ENCODE results near the gene ZNF546. TPM values are rescaled to one million over a fixed set of nuclear protein-coding genes. Genes with fewer than 3 reads are reported as not detected.
"Not testable (repeated sequence)": the region's sequence is repeated elsewhere in the genome, so short reads cannot be mapped to it uniquely, and the experiment has no call there.

ZNF546 gene
- total RNA-seq, 1 experiment from 2014 or later: 1.1 TPM

DNA sequence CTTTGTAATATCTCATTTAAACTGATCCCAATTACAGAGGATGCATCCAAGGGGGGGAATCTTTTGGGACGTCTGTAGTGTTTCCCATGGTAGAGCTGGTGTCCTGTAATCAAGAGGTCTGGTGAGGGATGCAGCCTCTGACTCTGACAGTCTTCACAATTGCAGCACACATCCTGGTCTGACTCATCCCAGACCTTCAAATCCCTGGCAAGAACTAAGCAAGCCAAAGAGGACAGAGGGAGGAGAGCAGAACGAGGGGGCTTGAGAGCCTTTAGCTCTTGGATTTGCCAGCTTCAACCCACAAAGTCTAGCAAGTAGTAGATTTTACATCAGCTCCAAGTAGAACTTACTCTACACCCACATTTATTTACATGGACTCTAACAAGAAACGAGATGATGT is 45.2 kb upstream of the ZNF546 start:
- Mint-ChIP-seq H3K4me3 (no peak overlapping the region), H3K27ac (no peak overlapping the region), H3K4me1 (no peaks in the 10 kb centered on the region), H3K36me3 (no peaks in the 10 kb centered on the region), H3K27me3 (ENCODE audit: low read depth) (no peaks in the 10 kb centered on the region; the same call in 1 of the 2 replicates), H3K9me3 (0 out of 2 replicates have a peak, but pooled peaks cover 4% of the 10 kb centered on the region)
- no peak for DNase-seq (ENCODE audit: low spot score)
- no peak for ATAC-seq
- ChIA-PET CTCF (no interaction called here), POLR2A (no interaction called here)
- TF ChIP-seq FOXP1 (CRISPR knock-in tag; IDR thresholded peaks at IDR 0.05; ENCODE audit: borderline replicate concordance): no peak

DNA sequence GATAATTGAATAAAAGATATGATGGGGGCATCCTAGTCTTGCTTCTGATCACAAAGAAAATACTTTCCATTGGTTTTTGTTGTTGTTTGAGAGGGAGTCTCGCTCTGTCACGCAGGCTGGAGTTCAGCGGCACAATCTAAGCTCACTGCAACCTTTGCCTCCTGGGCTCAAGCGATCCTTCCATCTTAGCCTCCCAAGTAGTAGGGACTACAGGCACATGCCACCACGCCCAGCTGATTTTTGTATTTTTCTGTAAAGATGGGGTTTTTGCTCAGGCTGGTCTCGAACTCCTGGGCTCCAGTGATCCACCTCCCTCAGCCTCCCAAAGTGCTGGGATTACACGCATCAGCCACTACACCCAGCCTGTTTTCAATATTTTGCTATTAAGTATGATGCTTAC is 42.9 kb upstream of the ZNF546 start:
- CTCF ChIA-PET: interaction anchor here (0.6 to 1.1 kb wide), 3 partner anchors 17 to 212 kb away, joined by 3 to 5 read pairs (median 4); partner anchors contain the start of gene PSMC4
- H3K36me3 Mint-ChIP-seq: no peaks in the 10 kb centered on the region
- no peaks in the 10 kb centered on the region; the same call in 1 of the 2 replicates for H3K27me3 Mint-ChIP-seq (ENCODE audit: low read depth)
- DNase-seq (ENCODE audit: low spot score) (no peak), ATAC-seq (no peak)
- TF ChIP-seq, protein P1, sequence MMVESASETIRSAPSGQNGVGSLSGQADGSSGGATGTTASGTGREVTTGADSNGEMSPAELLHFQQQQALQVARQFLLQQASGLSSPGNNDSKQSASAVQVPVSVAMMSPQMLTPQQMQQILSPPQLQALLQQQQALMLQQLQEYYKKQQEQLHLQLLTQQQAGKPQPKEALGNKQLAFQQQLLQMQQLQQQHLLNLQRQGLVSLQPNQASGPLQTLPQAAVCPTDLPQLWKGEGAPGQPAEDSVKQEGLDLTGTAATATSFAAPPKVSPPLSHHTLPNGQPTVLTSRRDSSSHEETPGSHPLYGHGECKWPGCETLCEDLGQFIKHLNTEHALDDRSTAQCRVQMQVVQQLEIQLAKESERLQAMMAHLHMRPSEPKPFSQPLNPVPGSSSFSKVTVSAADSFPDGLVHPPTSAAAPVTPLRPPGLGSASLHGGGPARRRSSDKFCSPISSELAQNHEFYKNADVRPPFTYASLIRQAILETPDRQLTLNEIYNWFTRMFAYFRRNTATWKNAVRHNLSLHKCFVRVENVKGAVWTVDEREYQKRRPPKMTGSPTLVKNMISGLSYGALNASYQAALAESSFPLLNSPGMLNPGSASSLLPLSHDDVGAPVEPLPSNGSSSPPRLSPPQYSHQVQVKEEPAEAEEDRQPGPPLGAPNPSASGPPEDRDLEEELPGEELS (CRISPR knock-in tag; IDR thresholded peaks at IDR 0.05): no peak
- TF ChIP-seq NR1H2 (CRISPR knock-in tag; IDR thresholded peaks at IDR 0.05) (no peak), MYBL2 (CRISPR knock-in tag; IDR thresholded peaks at IDR 0.05) (no peak), TP53 (CRISPR knock-in tag; IDR thresholded peaks at IDR 0.05) (no peak), ZNF138 (CRISPR knock-in tag; conservative IDR thresholded peaks at IDR 0.05) (no peak), TCF7 (CRISPR knock-in tag; IDR thresholded peaks at IDR 0.05; ENCODE audit: low read depth) (no peak), ZBTB21 (CRISPR knock-in tag; IDR thresholded peaks at IDR 0.05; ENCODE audit: borderline replicate concordance) (no peak), CREM (CRISPR knock-in tag; IDR thresholded peaks at IDR 0.05) (no peak), GRHL2 (CRISPR knock-in tag; IDR thresholded peaks at IDR 0.05; ENCODE audit: insufficient replicate concordance, severe bottlenecking) (no peak), TEAD4 (CRISPR knock-in tag; IDR thresholded peaks at IDR 0.05) (no peak), ZNF416 (CRISPR knock-in tag; IDR thresholded peaks at IDR 0.05) (no peak), NFE2L1 (CRISPR knock-in tag; IDR thresholded peaks at IDR 0.05) (no peak)
- TF ChIP-seq, protein P2, sequence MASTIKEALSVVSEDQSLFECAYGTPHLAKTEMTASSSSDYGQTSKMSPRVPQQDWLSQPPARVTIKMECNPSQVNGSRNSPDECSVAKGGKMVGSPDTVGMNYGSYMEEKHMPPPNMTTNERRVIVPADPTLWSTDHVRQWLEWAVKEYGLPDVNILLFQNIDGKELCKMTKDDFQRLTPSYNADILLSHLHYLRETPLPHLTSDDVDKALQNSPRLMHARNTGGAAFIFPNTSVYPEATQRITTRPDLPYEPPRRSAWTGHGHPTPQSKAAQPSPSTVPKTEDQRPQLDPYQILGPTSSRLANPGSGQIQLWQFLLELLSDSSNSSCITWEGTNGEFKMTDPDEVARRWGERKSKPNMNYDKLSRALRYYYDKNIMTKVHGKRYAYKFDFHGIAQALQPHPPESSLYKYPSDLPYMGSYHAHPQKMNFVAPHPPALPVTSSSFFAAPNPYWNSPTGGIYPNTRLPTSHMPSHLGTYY (CRISPR knock-in tag; IDR thresholded peaks at IDR 0.05): no peak
- TF ChIP-seq, protein P3, sequence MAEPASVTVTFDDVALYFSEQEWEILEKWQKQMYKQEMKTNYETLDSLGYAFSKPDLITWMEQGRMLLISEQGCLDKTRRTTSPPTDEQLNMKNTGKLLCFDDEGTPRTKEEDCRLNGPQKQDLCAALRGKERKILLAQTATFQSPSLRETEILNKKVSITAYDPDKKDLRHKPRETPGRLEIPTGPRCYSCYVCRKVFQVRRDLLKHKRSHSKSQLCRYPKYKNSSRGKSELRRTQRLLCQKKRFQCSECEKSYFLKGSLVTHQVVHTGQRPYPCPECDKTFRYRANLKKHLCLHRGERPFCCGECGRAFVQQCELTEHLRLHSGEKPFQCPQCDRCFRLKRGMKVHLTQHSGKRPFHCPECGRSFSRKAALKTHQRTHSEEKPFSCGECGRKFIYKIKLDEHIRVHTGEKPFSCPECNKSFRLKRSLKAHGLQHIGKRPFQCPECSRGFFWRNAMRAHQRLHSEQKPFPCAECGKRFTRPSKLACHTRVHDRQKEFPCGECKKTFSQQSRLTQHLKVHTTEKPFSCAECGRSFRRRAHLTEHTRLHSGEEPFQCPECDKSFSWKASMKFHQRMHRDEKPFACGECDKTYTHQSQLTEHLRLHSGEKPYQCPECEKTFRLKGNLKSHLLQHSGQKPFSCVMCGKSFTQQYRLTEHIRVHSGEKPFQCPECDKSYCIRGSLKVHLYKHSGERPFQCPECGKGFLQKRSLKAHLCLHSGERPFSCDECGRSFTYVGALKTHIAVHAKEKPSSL (CRISPR knock-in tag; conservative IDR thresholded peaks at IDR 0.05): no peak
- no peak overlapping the region for H3K27ac Mint-ChIP-seq
- H3K4me1 Mint-ChIP-seq: peaks cover 9% of the 10 kb centered on the region
- 0 out of 2 replicates have a peak, but pooled peaks cover 4% of the 10 kb centered on the region for H3K9me3 Mint-ChIP-seq
- POLR2A ChIA-PET: interaction anchor here (1.2 kb wide), 1 partner anchor 17 kb away, joined by 3 read pairs; the partner anchor contains the start of gene PSMC4
- H3K4me3 Mint-ChIP-seq: no peak overlapping the region

DNA sequence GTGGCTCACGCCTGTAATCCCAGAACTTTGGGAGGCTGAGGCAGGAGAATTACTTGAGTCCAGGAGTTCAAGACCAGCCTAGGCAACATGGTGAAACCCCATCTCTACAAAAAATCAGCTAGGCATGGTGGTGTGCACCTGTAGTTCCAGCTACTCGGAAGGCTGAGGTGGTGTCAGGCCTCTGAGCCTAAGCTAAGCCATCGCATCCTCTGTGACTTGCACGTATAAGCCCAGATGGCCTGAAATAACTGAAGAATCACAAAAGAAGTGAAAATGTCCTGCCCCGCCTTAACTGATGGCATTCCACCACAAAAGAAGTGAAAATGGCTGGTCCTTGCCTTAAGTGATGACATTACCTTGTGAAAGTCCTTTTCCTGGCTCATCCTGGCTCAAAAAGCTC is 39.0 kb upstream of the ZNF546 start:
- ATAC-seq; H3K36me3 Mint-ChIP-seq; POLR2A ChIA-PET; DNase-seq (ENCODE audit: low spot score); H3K9me3 Mint-ChIP-seq; H3K4me3 Mint-ChIP-seq; H3K27ac Mint-ChIP-seq; H3K27me3 Mint-ChIP-seq (ENCODE audit: low read depth): not testable (repeated sequence)
- peaks cover 29% of the 10 kb centered on the region for H3K4me1 Mint-ChIP-seq
- CTCF ChIA-PET: interaction anchor here (1.2 kb wide), 1 partner anchor 34 kb away, joined by 3 read pairs; no protein-coding TSS in a partner anchor

DNA sequence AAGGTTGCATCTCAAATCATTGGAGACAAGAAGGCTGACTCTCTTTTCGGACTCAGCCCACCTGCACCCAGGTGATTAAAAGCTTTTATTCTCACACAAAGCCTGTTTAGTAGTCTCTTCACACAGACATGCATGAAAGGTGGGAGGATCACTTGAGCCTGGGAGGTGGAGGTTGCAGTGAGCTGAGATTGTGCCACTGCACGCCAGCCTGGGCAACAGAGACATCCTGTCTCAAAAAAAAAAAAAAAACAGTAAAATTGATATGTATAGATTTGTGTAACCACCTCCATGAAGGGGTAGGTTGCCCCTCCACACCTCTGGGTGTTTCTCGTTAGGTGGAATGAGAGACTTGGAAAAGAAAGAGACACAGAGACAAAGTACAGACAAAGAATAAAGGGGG is 37.9 kb upstream of the ZNF546 start:
- not testable (repeated sequence) for H3K9me3 Mint-ChIP-seq; DNase-seq (ENCODE audit: low spot score); H3K36me3 Mint-ChIP-seq; H3K4me3 Mint-ChIP-seq; H3K27me3 Mint-ChIP-seq (ENCODE audit: low read depth); H3K27ac Mint-ChIP-seq
- POLR2A ChIA-PET: interaction anchor here (0.6 to 1.1 kb wide), 2 partner anchors 11 to 194 kb away, joined by 3 read pairs; no protein-coding TSS in a partner anchor
- H3K4me1 Mint-ChIP-seq: peaks cover 29% of the 10 kb centered on the region
- peak; percentile 59 for ATAC-seq
- CTCF ChIA-PET: interaction anchor here (1.0 kb wide), 1 partner anchor 38 kb away, joined by 3 read pairs; the partner anchor contains the start of gene ZNF546

DNA sequence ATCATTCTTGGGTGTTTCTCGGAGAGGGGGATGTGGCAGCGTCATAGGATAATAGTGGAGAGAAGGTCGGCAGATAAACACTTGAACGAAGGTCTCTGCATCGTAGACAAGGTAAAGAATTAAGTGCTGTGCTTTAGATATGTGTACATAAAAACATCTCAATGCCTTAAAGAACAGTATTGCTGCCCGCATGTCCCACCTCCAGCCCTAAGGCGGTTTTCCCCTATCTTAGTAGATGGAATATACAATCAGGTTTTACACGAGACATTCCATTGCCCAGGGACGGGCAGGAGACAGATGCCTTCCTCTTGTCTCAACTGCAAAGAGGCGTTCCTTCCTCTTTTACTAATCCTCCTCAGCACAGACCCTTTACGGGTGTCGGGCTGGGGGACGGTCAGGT is 37.5 kb upstream of the ZNF546 start:
- H3K27ac Mint-ChIP-seq; H3K4me3 Mint-ChIP-seq; H3K9me3 Mint-ChIP-seq; ATAC-seq; H3K27me3 Mint-ChIP-seq (ENCODE audit: low read depth); DNase-seq (ENCODE audit: low spot score); H3K36me3 Mint-ChIP-seq: not testable (repeated sequence)
- ChIA-PET CTCF (interaction anchor here (1.0 kb wide), 1 partner anchor 37 kb away, joined by 3 read pairs; the partner anchor contains the start of gene ZNF546), POLR2A (interaction anchor here (0.6 to 1.1 kb wide), 2 partner anchors 10 to 193 kb away, joined by 3 read pairs; no protein-coding TSS in a partner anchor)
- peaks cover 29% of the 10 kb centered on the region for H3K4me1 Mint-ChIP-seq

All from WTC11 (cell line).